ENCODE data around the gene TMEM170B.

- TF ChIP-seq CTCF (conservative IDR thresholded peaks at IDR 0.05) (no peak), EZH2 (IDR thresholded peaks at IDR 0.05; ENCODE audit: low read depth) (no peak)
These were observed 46.7 kb downstream of the TMEM170B start for GRCh38 chr6:11584244-11584643.

All from PC-9 (cell line).